SJCRH30 (cell line): Measurements from ENCODE around the gene ALAD. TPM values are rescaled to one million over a fixed set of nuclear protein-coding genes. Genes with fewer than 3 reads are reported as not detected.
"Not testable (repeated sequence)": the region's sequence is repeated elsewhere in the genome, so short reads cannot be mapped to it uniquely, and the experiment has no call there.

Experiments used
- DNase-seq, 2 experiments: peaks; one replicate each; pipeline ENCODE4 v3.0.0-alpha.2; 2015 to 2020
- H3K27ac ChIP-seq: fragments of 250-450 bp; sonication (Bioruptor Pico); 2 replicates; pipeline ENCODE4 v1.5.1; 2020; ENCODE audit warnings: mild to moderate bottlenecking, moderate library complexity
- H3K27me3 ChIP-seq: fragments of 250-450 bp; sonication (Bioruptor Pico); 2 replicates; pipeline ENCODE4 v1.5.1; 2020; ENCODE audit warnings: mild to moderate bottlenecking, moderate library complexity
- H3K36me3 ChIP-seq: fragments of 250-450 bp; sonication (Bioruptor Pico); 2 replicates; pipeline ENCODE4 v1.5.1; 2020; ENCODE audit warnings: mild to moderate bottlenecking, moderate library complexity
- H3K4me1 ChIP-seq: fragments of 250-450 bp; sonication (Bioruptor Pico); 2 replicates; pipeline ENCODE4 v1.5.1; 2020; ENCODE audit warnings: mild to moderate bottlenecking, moderate library complexity
- H3K4me3 ChIP-seq: fragments of 250-450 bp; sonication (Bioruptor Pico); 2 replicates; pipeline ENCODE4 v1.5.1; 2020; ENCODE audit warnings: mild to moderate bottlenecking, moderate library complexity
- H3K9me3 ChIP-seq: fragments of 250-450 bp; sonication (Bioruptor Pico); replicated peaks from 2 replicates; pipeline ENCODE4 v1.5.1; 2020; ENCODE audit warnings: mild to moderate bottlenecking, moderate library complexity
- total RNA-seq: library from RNA; depleted of rRNA; stranded (reverse); fragments of >200 nt; shearing (Covaris generic); gene quantifications from 2 replicates; pipeline ENCODE4 v1.2.3, GENCODE V29; 2014

The ALAD gene
- total RNA-seq, 1 experiment from 2014 or later = 13.3 TPM

GRCh38 chr9:113410207-113410864 lies 9.3 kb upstream of the ALAD start, which contains the start of the genes C9orf43 and POLE3:
Gene C9orf43, plus strand, starts transcription at chr9:113410747. Its CDS starts 2,747 bp downstream, at chr9:113413494.
Gene POLE3, minus strand, starts transcription at chr9:113410675. Its CDS starts 382 bp downstream, at chr9:113410293.
- H3K4me1 ChIP-seq = peaks cover 2% of the 10 kb centered on the region; the same call in 1 of the 2 replicates
- H3K4me3 ChIP-seq = peak within 1 kb of the TSS; percentile 75
- peaks cover 24% of the 10 kb centered on the region for H3K36me3 ChIP-seq
- H3K9me3 ChIP-seq = no peaks in the 10 kb centered on the region
- peak within 1 kb of the TSS; percentile 95 for H3K27ac ChIP-seq
- H3K27me3 ChIP-seq = no peaks in the 10 kb centered on the region
- peak; percentile 96 to 98 for DNase-seq

- DNase-seq = no peak
- Histone ChIP-seq H3K4me1 (peaks cover 2% of the 10 kb centered on the region; the same call in 1 of the 2 replicates), H3K9me3 (no peaks in the 10 kb centered on the region), H3K36me3 (peaks cover 24% of the 10 kb centered on the region), H3K27me3 (no peaks in the 10 kb centered on the region), H3K4me3 (peak overlapping the region; percentile 75), H3K27ac (peak overlapping the region; percentile 95)
Measured at GRCh38 chr9:113409883-113410206, 8.8 kb upstream of the ALAD start.

GRCh38 chr9:113409481-113409880 lies 8.4 kb upstream of the ALAD start:
- peak overlapping the region; percentile 95 for H3K27ac ChIP-seq
- no peaks in the 10 kb centered on the region for H3K9me3 ChIP-seq
- peaks cover 24% of the 10 kb centered on the region for H3K36me3 ChIP-seq
- DNase-seq = peak in 1 of 2 experiments; percentile 11
- H3K4me3 ChIP-seq = peak overlapping the region; percentile 75
- H3K27me3 ChIP-seq = no peaks in the 10 kb centered on the region
- H3K4me1 ChIP-seq = peaks cover 2% of the 10 kb centered on the region; the same call in 1 of the 2 replicates

GRCh38 chr9:113406873-113407511 lies 5.9 kb upstream of the ALAD start:
- H3K9me3 ChIP-seq, H3K4me3 ChIP-seq, H3K27ac ChIP-seq, H3K4me1 ChIP-seq, H3K27me3 ChIP-seq: not testable (repeated sequence)
- peaks cover 24% of the 10 kb centered on the region for H3K36me3 ChIP-seq
- DNase-seq = peak; percentile 64 to 77

DNA sequence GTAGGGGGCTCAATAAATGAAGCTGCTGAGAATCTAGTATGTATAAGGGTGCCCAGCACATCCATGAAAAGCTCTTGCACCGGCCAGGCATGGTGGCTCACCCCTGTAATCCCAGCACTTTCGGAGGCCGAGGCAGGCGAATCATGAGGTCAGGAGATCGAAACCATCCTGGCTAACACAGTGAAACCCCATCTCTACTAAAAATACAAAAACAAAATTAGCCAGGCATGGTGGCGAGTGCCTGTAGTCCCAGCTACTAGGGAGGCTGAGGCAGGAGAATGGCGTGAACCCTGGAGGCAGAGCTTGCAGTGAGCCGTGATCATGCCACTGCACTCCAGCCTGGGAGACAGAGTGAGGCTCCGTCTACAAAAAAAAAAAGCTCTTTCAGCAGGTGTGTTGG lies 5.3 kb upstream of the ALAD start:
- peaks cover 24% of the 10 kb centered on the region for H3K36me3 ChIP-seq
- not testable (repeated sequence) for DNase-seq, H3K27me3 ChIP-seq

DNA sequence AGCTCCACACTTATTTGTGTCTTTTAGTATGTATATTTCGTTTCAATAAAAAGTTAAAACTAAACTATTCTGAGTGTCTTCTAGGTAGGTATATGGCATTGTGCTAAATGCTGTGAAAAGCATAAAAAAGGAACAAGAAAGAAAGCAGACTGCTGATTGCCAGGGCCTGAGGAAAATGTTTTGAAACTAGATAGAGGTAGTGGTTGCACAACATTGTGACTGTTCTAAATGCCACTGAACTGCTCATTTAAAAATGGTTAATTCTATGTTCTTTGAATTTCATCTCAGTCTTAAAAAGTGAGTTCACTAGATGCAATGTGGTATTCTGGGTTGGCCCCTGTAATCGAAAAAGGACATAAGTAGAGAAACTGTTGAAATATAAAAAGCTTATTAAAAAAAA lies 2.6 kb upstream of the ALAD start:
- no peaks in the 10 kb centered on the region for H3K27me3 ChIP-seq
- no peak for DNase-seq
- no peak overlapping the region for H3K4me3 ChIP-seq
- peaks cover 16% of the 10 kb centered on the region for H3K36me3 ChIP-seq
- no peak overlapping the region for H3K27ac ChIP-seq
- H3K4me1 ChIP-seq = peaks cover 12% of the 10 kb centered on the region
- H3K9me3 ChIP-seq = no peaks in the 10 kb centered on the region

More for the DNA sequence above, 5.3 kb upstream of the ALAD start:
- not testable (repeated sequence) for H3K9me3 ChIP-seq, H3K4me1 ChIP-seq, H3K27ac ChIP-seq, H3K4me3 ChIP-seq

DNA sequence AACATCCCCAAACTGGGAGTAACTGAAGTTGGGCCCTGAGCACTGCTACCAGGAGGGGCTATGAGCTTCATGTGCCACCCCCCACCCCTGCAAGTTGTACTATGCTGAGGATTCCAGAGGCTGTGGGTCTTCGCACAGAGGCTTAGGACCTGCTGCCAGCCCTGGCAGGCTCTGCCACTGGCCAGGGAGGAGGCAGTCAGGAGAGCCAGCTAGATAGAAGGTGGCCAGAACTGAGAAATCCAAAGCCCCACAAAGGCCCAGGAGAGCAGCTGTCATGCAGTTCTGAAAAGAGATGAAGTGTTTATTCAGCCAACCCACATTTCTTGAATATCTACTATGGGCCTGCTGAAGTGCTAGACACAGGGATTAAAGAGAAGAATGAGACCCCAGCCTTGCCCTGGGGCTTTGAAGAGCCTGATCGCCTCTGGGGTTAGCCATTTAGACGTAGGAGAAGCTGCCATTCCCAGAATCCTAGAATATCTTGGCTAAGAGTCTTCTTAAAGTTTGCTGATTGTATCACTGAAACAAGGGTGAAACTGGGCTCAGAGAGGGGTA lies 1.4 kb downstream of the ALAD start:
- no peak for DNase-seq
- Histone ChIP-seq H3K4me3 (no peak overlapping the region), H3K27me3 (no peaks in the 10 kb centered on the region), H3K27ac (no peak overlapping the region), H3K4me1 (peaks cover 20% of the 10 kb centered on the region), H3K9me3 (no peaks in the 10 kb centered on the region), H3K36me3 (no peaks in the 10 kb centered on the region)

DNA sequence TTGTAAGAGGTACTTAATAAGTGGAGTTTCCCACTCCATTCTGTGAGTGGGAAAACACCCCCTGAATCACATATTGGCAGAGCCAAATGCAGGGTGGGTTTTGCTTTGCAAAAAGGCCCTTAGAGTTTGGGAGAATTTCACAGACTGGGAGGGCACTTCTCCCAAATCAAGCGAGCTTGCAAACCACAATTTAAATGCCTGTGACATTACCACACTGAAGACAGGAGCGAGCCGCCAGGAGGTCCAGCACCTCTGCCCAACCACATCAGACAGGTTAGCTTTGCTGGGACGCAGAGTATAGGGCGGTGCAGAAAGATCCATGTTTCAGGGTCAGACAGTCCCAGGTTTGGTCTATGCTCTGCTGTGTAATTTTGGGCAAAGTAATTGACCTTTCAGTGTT lies 2.3 kb downstream of the ALAD start:
- Histone ChIP-seq H3K27me3 (no peaks in the 10 kb centered on the region), H3K36me3 (no peaks in the 10 kb centered on the region), H3K4me3 (no peak overlapping the region), H3K27ac (no peak overlapping the region; the same call in 1 of the 2 replicates), H3K9me3 (no peaks in the 10 kb centered on the region), H3K4me1 (peaks cover 20% of the 10 kb centered on the region)
- no peak for DNase-seq

DNA sequence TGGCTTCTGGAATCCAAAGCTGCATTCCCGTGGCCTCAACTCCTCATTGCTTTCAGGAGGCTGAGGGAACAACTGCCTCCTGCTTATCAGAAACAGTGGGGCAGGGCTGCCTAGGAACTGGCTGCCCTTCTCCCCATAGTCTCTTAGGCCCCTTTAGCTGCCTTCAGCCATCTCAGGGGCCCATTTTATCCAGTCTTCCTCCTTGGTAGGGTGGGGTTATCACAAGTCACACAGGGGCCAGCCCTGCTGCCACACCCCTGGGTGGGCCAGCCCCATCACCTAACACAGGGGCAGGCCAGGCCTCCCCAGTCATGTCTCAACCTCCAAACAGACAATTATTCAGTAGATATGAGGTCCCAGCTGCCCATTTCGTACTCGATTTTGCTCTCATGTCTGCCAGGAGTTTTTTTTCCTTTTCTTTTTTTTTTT lies 3.9 kb downstream of the ALAD start:
- Histone ChIP-seq H3K4me3 (no peak overlapping the region), H3K4me1 (peaks cover 20% of the 10 kb centered on the region), H3K9me3 (no peaks in the 10 kb centered on the region), H3K27me3 (no peaks in the 10 kb centered on the region), H3K27ac (no peak overlapping the region), H3K36me3 (no peaks in the 10 kb centered on the region)
- no peak for DNase-seq

DNA sequence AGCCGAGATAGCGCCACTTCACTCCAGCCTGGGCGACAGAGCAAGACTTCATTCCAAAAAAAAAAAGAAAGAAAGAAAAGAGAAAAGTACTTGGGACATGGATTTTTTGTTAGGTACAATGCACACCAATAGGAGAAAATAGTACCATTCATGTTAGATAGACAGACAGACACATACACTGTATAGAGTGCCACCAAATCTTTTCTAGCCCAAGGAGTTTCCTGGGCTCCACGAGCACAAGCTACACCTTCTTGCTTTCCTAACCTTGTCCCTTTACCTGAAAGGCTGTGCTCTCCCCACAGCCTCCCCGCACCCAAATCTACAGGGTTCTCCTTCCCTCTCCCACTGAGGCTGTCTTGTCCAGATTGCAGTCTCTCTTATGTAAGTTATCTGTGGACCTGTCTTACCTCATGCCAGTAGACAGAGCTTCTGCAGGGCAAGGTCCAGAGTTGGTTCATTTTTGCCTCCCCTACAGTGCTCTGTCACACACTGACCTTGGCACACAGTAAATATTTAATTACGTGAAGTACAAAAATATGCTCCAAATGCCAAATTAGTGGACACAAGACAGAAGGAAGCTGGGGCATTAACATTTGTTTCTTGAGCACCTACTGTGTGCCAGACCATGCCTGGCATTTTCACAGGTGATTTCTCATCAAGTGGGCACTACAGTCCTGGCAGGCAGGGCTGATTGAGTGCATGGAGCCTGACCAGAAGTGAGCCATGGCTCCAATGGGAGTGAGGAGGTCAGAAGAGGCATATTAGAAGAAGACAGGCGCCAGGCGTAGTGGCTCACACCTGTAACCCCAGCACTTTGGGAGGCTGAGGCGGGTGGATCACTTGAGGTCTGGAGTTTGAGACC lies 5.9 kb downstream of the ALAD start:
- no peaks in the 10 kb centered on the region for H3K9me3 ChIP-seq
- no peak for DNase-seq

GRCh38 chr9:113393281-113393680 lies 7.8 kb downstream of the ALAD start:
- Histone ChIP-seq H3K4me1 (peaks cover 4% of the 10 kb centered on the region), H3K27ac (no peak overlapping the region), H3K27me3 (no peaks in the 10 kb centered on the region), H3K9me3 (no peaks in the 10 kb centered on the region), H3K4me3 (no peak overlapping the region), H3K36me3 (0 out of 2 replicates have a peak, but pooled peaks cover 4% of the 10 kb centered on the region)
- no peak for DNase-seq

More for the DNA sequence above, 5.9 kb downstream of the ALAD start:
- Histone ChIP-seq H3K4me1 (peaks cover 19% of the 10 kb centered on the region), H3K27me3 (no peaks in the 10 kb centered on the region), H3K36me3 (0 out of 2 replicates have a peak, but pooled peaks cover 3% of the 10 kb centered on the region), H3K27ac (no peak overlapping the region), H3K4me3 (no peak overlapping the region)

DNA sequence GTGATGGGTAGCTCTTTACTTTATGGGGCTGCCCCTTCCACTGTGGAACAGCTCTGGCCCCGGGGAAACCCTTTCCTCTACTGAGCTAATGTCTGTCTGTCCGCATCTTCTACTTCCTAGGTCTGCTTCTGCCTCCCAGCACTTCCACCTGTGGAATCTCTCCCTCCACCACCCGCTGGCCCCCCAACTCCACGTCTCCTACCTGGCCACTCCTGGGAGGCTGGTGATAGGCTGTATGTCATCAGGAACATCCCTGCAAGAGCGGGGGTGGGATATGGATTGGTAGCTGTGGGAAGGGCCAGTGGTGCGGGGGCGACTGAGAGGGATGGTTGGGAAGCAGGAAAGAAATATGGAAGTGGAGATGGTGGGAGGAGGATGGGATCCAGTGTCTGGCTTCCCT lies 9.2 kb downstream of the ALAD start:
- Histone ChIP-seq H3K9me3 (no peaks in the 10 kb centered on the region), H3K27ac (no peak overlapping the region), H3K27me3 (no peaks in the 10 kb centered on the region), H3K4me1 (no peaks in the 10 kb centered on the region), H3K4me3 (no peak overlapping the region), H3K36me3 (peaks cover 4% of the 10 kb centered on the region)
- no peak for DNase-seq

- Histone ChIP-seq H3K27me3 (no peaks in the 10 kb centered on the region), H3K27ac (no peak overlapping the region), H3K4me1 (no peaks in the 10 kb centered on the region), H3K4me3 (no peak overlapping the region), H3K9me3 (no peaks in the 10 kb centered on the region), H3K36me3 (peaks cover 4% of the 10 kb centered on the region)
- DNase-seq = no peak
Measured at GRCh38 chr9:113390192-113390960, 10.7 kb downstream of the ALAD start.

DNA sequence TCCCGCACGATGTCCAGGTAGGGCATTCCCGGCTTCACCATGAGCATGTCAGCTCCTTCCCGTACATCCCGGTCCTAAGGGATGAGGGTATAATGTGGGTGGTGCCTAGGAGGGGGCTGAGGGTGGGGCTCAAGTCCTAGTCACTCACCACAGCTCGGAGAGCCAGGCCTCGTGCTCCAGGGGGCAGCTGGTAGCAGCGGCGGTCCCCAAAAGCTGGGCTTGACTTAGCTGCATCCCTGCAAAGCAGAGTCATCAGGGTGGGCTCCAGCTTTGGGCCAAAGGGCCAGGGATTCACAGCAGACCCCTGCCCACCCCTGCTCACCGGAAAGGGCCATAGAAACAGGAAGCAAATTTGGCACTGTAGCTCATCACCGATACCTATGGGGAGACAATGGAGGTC lies 11.6 kb downstream of the ALAD start:
- peaks cover 4% of the 10 kb centered on the region for H3K36me3 ChIP-seq
- DNase-seq = no peak
- no peaks in the 10 kb centered on the region for H3K27me3 ChIP-seq
- H3K4me1 ChIP-seq = no peaks in the 10 kb centered on the region
- no peak overlapping the region for H3K4me3 ChIP-seq
- H3K9me3 ChIP-seq = no peaks in the 10 kb centered on the region
- H3K27ac ChIP-seq = no peak overlapping the region
